Neutrophil (primary cell): ENCODE measurements around the gene C14orf119.
A peak's percentile ranks its signal among the peaks of the same experiment; 100 is the strongest.

Experiments
- H3K27ac ChIP-seq: fragments of 200-600 bp; sonication (generic); 2 replicates; pipeline ENCODE4 v1.5.1; 2016; ENCODE audit warnings: mild to moderate bottlenecking, moderate library complexity
- H3K27me3 ChIP-seq: fragments of 200-600 bp; sonication (generic); 2 replicates; pipeline ENCODE4 v1.6.0; 2016; ENCODE audit warnings: mild to moderate bottlenecking
- H3K36me3 ChIP-seq: fragments of 200-600 bp; sonication (generic); 2 replicates; pipeline ENCODE4 v1.5.1; 2017
- H3K4me1 ChIP-seq, 2 experiments: fragments of 200-600 bp in 1 of 2; sonication (generic) in 1 of 2; 1 replicate in 1 of 2; 2 replicates in 1 of 2; pipeline versions ENCODE4 v1.5.1 to v1.6.1; 2013 to 2016; ENCODE audit warnings: low read depth in 1 of 2, low read length in 1 of 2, mild to moderate bottlenecking in 1 of 2, moderate library complexity in 1 of 2; ENCODE audit not compliant: control insufficient read depth in 1 of 2, insufficient read depth in 1 of 2
- H3K4me3 ChIP-seq, 2 experiments: fragments of 200-600 bp in 1 of 2; sonication (generic) in 1 of 2; 1 replicate in 1 of 2; 2 replicates in 1 of 2; pipeline ENCODE4 v1.5.1; 2013 to 2016; ENCODE audit warnings: low read depth in 1 of 2, low read length in 1 of 2, mild to moderate bottlenecking in 1 of 2, moderate library complexity in 1 of 2
- H3K9me3 ChIP-seq: fragments of 200-600 bp; sonication (generic); 2 replicates; pipeline ENCODE4 v1.5.1; 2016
- TF ChIP-seq, protein P1 (sequence below): fragments of 200-600 bp; sonication (generic); IDR thresholded peaks from 2 replicates; pipeline ENCODE4 v1.5.1; 2016; ENCODE audit warnings: antibody characterized with exemption

The C14orf119 gene

DNA sequence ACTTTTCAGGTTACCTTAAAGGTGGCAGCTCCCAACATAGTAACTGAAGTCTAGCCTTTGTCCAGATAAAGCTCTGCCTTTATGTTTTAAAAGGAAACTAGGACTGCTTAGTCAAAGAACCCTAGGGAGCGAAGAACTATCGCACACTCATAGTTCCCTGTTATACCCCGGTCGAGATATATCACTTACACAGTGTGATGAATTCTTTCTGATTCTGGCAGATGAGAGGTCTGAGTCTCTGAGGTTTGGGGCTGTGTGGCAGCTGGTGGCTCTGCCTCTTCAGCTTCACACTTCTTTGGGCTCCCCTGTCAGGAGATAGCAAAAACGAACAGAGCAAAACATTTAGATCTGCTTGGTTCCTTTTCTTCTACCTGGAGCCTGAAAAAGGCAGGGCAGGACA is 17.3 kb upstream of the C14orf119 start:
- H3K4me3 ChIP-seq = no peak overlapping the region
- TF ChIP-seq, protein P1, sequence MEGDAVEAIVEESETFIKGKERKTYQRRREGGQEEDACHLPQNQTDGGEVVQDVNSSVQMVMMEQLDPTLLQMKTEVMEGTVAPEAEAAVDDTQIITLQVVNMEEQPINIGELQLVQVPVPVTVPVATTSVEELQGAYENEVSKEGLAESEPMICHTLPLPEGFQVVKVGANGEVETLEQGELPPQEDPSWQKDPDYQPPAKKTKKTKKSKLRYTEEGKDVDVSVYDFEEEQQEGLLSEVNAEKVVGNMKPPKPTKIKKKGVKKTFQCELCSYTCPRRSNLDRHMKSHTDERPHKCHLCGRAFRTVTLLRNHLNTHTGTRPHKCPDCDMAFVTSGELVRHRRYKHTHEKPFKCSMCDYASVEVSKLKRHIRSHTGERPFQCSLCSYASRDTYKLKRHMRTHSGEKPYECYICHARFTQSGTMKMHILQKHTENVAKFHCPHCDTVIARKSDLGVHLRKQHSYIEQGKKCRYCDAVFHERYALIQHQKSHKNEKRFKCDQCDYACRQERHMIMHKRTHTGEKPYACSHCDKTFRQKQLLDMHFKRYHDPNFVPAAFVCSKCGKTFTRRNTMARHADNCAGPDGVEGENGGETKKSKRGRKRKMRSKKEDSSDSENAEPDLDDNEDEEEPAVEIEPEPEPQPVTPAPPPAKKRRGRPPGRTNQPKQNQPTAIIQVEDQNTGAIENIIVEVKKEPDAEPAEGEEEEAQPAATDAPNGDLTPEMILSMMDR = no peak
- H3K27ac ChIP-seq = no peak overlapping the region
- no peaks in the 10 kb centered on the region for H3K4me1 ChIP-seq
- no peaks in the 10 kb centered on the region for H3K27me3 ChIP-seq
- peaks cover 99% of the 10 kb centered on the region for H3K36me3 ChIP-seq
- no peaks in the 10 kb centered on the region for H3K9me3 ChIP-seq

DNA sequence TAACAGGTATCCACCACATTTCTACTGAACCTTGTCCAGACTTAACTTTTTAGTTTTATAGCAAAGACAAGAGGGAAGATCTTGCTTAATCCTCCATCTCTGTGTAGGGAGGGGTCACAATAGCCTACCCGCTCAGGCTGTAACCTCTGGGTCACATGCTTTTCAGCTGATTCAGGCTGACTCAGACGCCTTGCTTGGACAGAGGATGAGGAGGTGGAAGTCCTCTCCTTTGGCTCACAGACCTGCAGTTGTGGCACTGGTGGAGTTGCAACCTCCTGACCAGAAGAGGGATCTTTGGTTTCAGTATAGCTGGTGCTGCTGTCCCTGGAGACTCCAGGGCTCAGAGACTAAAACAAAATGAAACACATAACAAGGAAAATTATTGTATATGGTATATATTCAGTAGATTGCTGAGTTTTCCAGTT is 16.6 kb upstream of the C14orf119 start:
- Histone ChIP-seq H3K4me3 (no peak overlapping the region), H3K27me3 (no peaks in the 10 kb centered on the region), H3K27ac (peak overlapping the region; percentile 36), H3K36me3 (peaks cover 99% of the 10 kb centered on the region), H3K4me1 (no peaks in the 10 kb centered on the region), H3K9me3 (no peaks in the 10 kb centered on the region)
- TF ChIP-seq, protein P1 = no peak

DNA sequence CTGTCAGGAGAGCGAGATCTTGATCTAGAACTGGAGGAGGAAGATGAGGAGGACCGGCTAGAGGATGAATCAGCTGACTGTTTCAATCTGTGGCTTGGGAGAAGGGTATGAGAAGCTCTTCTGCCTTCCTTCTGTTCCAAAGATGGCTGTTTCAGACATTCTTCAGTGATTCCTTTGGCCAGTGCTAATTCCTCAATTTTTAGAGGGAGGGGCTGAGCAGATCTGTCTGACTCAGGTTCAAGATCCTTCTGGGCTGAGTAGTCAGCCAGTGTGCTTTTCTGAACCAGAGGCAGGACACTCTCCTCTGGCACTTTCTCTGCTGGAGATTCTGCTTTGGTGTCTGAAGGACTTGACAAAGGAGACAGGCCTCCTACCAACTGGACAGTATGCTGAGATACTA is 15.6 kb upstream of the C14orf119 start:
- Histone ChIP-seq H3K27me3 (no peaks in the 10 kb centered on the region), H3K4me1 (no peaks in the 10 kb centered on the region), H3K9me3 (no peaks in the 10 kb centered on the region), H3K4me3 (no peak overlapping the region), H3K36me3 (peaks cover 99% of the 10 kb centered on the region), H3K27ac (no peak overlapping the region)
- TF ChIP-seq, protein P1 = no peak

DNA sequence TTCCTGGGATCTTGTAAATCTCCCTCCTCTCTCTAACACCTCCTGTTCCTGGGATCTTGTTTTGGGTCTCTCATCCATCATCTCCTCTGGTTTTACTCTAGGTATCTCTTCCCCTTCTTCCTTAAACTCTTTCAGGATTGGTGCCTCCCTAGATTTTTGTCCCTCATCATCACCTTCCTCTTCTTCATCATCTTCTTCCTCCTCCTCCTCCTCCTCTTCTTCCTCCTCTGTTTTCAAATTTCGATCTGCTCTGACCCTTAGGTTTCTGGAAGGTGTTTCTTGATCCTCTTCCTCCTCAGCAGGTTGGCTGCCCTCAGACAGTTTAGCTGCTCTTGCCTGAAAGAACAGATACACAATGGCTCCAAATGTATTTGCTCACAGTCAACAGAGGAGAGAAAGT is 14.8 kb upstream of the C14orf119 start:
- TF ChIP-seq, protein P1 = no peak
- Histone ChIP-seq H3K36me3 (peaks cover 99% of the 10 kb centered on the region), H3K27me3 (no peaks in the 10 kb centered on the region), H3K9me3 (no peaks in the 10 kb centered on the region), H3K4me1 (no peaks in the 10 kb centered on the region), H3K27ac (no peak overlapping the region), H3K4me3 (no peak overlapping the region)

DNA sequence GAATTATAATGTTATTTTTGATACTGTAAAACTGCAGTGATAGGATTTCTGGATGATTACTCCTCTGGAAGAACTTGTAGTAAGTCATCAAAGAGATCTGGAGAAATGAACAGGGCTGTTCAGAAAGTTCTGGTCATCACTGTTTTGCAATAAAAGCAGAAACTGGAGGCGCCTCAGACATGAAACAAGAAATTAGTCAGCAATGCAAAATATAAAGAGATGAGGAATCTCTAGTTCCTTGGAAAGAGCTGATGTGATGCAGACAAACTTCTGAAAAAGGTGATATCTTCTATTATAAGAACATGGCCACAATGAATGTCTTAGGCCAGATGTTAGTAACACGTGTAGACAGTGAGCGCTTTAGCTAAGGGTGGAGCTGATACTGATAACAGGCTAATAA is 9.8 kb upstream of the C14orf119 start:
- no peak overlapping the region for H3K4me3 ChIP-seq
- H3K9me3 ChIP-seq = no peaks in the 10 kb centered on the region
- H3K27me3 ChIP-seq = no peaks in the 10 kb centered on the region
- H3K27ac ChIP-seq = no peak overlapping the region
- TF ChIP-seq, protein P1 = no peak
- H3K36me3 ChIP-seq = peaks cover 96% of the 10 kb centered on the region
- no peaks in the 10 kb centered on the region for H3K4me1 ChIP-seq

DNA sequence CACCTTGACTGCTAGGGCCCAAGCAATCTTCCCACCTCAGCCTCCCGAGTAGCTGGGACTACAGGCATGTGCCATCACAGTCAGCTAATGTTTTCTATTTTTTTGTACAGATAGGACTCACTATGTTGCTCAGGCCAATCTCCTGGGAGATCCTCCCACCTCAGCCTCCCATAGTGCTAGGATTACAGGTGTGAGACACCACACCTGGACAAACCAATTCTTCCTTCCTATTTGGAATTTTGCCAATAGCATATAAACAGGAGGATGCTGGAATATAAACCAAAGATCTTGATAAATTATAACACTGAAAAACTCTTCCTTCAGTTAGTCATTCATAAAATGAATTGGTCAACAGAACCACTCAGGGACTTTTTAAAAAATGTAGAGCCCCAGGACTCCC is 8.7 kb upstream of the C14orf119 start:
- Histone ChIP-seq H3K4me1 (no peaks in the 10 kb centered on the region), H3K9me3 (no peaks in the 10 kb centered on the region), H3K27ac (no peak overlapping the region), H3K36me3 (peaks cover 96% of the 10 kb centered on the region), H3K27me3 (no peaks in the 10 kb centered on the region), H3K4me3 (no peak overlapping the region)
- TF ChIP-seq, protein P1 = no peak
